Stomach (tissue), 4 donors: ENCODE measurements around the gene BCAR3.

Source experiments
- CTCF ChIP-seq, 7 experiments: fragments of 450-650 bp in 4 of 7; fragments of 200-600 bp in 3 of 7; sonication (generic) in 3 of 7; IDR thresholded peaks; one replicate each; pipeline ENCODE4 v1.5.1; 2016 to 2019; ENCODE audit warnings: antibody characterized with exemption in 7 of 7, control low read depth in 2 of 7, mild to moderate bottlenecking in 1 of 7
- EP300 ChIP-seq: sonication (generic); formaldehyde crosslinking; IDR thresholded peaks from one replicate; pipeline ENCODE4 v1.6.1; 2017; ENCODE audit warnings: antibody characterized with exemption
- POLR2A ChIP-seq, 4 donors: fragments of 450-650 bp; IDR thresholded peaks; one replicate each; pipeline ENCODE4 v1.6.1; 2016; ENCODE audit warnings: antibody characterized with exemption in 4 of 4, control low read depth in 2 of 4, mild to moderate bottlenecking in 1 of 4, moderate library complexity in 1 of 4

GRCh38 chr1:93577536-93578432 is 103.9 kb downstream of the BCAR3 start:
- no peak for TF ChIP-seq CTCF (IDR thresholded peaks at IDR 0.05)
- TF ChIP-seq POLR2A (IDR thresholded peaks at IDR 0.05) = no peak
- TF ChIP-seq EP300 = no peak
